GM19099 (cell line): ENCODE data around the gene TNFRSF9.

Experiments used
- POLR2A ChIP-seq: IDR thresholded peaks from 3 replicates; pipeline ENCODE4 v1.6.1; 2011; ENCODE audit warnings: low read depth; ENCODE audit not compliant: insufficient read length; ENCODE audit errors: extremely low read depth

Gene TNFRSF9

GRCh38 chr1:7869136-7869920 is 71.3 kb downstream of the TNFRSF9 start:
- no peak for TF ChIP-seq POLR2A

DNA sequence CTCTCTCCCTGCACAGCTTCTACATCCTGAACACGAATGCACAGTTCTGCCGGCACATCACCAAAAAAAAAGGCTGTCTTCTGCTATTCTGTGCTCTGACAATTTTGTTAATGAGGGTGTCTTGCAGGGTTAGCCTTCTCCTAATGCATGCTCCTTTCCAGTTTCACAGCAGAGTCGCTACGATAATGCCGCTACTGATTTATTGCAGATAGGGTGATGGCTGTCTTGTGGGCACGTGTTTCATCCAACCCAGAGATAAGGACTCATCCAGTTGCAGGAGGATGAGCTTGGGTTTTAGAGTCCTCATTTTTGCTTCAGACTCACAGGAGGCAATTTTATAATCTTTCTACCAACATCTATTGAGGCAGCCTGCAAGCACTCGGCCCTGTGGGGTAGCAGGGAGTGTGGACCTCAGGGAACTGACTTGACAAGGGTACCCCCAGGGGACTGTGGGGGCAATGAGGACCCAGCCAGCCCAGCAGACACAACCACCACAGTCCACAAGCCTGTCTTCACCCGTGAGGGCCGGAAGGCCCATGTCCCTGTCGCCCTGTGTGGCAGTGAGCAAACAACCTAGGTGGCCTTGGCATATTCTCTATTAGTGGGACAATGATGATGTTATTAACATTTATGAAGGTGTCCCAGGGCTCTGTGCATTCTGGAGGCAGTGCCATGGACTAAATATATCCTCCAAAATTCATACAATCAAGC is 72.4 kb downstream of the TNFRSF9 start:
- TF ChIP-seq POLR2A: no peak

DNA sequence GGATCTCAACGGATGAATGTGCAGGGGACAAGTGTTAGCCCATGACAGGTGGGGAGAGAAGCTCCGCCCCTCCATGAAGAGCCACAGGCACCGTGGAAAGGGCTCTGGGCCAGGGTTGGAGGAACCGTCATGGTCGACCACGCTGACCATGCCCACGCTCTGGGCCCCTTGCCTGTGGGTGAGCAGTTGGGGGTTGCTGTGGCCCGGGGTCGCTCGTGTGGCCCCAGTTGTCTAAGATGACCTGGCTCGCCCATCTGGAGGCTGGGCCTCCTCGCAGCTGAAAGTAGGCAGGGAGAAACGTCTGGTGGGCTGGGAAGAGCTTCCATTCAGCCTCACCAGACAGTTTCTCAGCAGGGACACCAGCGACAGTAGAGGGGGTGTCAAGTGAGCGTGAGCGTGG is 74.7 kb downstream of the TNFRSF9 start:
- TF ChIP-seq POLR2A: no peak
